KG1 (cell line): ENCODE data around the gene EHF.

Experiments used
- DNase-seq: peaks from one replicate; lab custom pipeline; 2025; lab: John Stamatoyannopoulos, UW

EHF gene

GRCh38 chr11:34625576-34625975 is 4.7 kb downstream of the EHF start:
- DNase-seq, result no peak

DNA sequence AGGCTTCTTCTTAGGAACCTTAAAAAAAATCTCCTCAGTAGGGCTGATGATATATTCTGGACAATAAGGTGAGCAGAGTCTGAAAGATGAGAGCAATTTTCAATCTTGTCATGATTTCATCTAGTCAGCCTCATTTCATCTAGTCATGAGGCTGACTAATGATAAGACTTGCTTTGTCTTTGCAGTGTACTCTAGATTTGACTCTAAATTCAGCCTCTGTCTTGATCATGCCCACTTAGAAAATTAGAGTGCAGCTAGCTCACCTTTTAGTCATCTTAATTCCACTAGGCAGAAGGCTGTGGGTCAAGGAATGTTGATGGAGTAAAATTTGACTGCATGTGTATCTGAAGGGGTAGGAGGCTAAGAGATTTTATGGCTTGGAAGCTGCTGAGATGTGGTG is 5.5 kb downstream of the EHF start:
- DNase-seq, result no peak

DNA sequence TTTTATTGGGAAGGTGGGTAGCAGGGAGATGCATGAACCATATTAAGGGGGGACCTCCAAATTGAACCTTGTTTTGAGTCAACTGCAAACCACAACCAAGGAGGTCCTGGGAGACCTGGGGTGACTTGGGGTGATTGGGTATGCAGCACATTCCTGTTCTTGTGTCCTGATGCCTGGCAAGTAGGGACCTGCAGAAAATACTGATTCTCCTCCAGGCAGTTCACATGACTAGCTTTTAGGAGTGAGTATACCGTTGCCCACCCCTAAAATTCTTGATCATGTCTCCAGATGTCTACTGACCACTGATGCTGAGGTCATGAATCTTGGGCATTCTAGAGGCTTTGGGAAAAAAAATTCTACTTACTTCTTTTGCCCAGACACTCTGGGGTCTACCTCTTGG is 6.3 kb downstream of the EHF start:
- no peak for DNase-seq

DNA sequence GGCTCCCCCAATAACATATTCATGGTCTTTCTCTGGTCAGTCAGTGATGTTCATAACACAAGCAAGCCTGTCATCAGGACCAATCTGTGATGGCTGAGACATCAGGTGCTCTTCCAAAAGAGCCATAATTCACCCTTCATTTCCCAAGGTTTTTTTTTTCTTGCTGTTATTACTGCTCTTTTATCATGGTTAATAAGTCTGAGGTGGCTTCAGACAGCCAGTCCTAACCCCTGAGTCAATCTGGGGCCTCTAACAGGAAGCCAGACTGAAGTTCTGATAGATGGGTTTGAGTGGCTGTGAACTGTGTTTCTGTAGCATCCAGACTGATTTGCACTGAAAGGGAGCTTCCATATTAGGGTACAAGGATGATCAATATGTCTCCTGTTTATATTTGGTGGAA is 8.8 kb downstream of the EHF start:
- DNase-seq, result no peak

- no peak for DNase-seq
These were observed 9.7 kb downstream of the EHF start for GRCh38 chr11:34630544-34630943.

DNA sequence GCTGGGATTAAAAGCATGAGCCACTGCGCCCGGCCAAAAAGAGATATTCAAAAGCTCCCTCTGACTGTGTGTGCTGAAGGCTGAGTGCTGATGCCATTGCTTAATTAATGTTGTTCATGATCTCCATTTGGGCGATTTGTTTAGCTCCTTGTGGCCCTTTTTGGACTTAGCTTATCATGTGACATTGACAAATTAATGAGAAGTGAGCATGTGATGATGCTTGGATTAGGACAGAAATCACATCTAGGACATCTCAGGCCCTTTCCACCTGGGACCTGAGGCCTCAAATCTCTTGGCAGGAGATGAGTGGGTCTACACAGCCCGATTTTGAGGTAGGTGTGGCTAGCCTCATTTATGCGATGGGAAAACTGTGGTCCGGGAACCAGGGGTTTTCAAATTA is 10.4 kb downstream of the EHF start:
- no peak for DNase-seq

DNA sequence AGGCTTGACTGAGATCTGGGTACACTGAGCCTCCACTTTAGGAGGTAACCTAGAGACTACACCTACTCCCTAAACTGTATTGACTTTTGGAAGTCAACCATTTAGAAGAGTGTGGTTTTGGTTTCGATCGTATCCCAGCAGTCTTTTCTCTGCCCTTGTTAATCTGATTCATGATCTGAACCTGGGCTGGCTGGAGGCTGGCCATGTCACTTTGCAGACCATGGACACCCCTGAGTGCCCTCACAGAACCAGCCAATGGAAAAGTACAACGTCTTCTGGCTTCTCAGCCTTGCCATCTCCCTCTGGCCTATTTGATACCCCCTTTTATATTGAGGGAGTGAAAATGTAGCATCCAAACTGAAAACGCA is 10.8 kb downstream of the EHF start:
- DNase-seq, result no peak

DNA sequence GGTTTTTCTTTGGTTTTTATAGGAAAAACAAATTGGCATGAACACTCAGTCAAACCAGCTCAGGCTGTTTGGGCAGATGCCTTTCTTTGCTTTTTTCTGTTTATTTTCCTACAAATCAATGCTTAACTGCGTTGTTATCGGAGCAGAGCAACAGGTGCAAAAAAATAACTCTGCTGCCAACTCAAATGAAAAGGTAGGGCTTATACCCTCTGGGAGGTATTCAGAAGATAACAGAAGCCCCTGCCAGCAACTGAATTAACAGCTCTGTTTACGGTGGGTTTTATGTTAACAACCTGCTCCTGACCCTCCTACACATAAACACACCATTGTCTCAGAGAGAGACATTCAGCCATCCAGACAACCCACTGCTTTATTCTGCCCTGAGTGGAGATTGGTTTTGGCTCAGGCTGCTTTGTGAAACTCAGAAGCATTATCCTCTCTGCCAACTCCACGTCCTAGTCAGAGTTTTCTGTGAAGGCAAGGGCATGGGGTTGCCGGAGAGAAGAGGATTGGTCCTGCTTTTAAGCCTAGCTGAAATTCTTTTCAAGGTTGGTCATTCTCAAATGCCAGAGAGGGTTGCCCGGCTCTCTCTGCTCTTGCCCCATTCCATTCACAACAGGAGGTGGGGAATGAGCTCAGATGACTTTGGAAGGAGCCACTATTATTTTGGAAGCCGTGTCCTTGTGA is 11.4 kb downstream of the EHF start:
- DNase-seq, result no peak

DNA sequence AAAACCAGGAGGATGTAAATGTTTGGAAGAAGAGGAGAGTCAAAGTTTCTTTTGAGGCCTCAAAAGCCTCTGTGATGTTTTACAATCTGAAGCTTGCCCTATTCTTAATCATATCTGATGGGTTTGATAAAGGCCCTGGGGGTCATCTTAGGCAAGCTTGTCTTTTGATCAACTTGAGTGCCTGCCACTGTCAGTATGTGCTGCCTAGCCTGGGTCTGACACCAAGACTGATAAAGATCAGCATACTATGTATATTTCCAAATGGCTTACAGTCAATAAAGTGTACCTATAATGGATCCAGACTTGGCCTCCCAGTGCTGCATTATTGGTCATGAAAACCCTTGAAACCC is 12.7 kb downstream of the EHF start:
- no peak for DNase-seq

GRCh38 chr11:34633990-34634693 is 13.2 kb downstream of the EHF start:
- peak; percentile 22 for DNase-seq

GRCh38 chr11:34634694-34635062 is 13.8 kb downstream of the EHF start:
- DNase-seq, result no peak

GRCh38 chr11:34636127-34636526 is 15.2 kb downstream of the EHF start:
- DNase-seq, result no peak

DNA sequence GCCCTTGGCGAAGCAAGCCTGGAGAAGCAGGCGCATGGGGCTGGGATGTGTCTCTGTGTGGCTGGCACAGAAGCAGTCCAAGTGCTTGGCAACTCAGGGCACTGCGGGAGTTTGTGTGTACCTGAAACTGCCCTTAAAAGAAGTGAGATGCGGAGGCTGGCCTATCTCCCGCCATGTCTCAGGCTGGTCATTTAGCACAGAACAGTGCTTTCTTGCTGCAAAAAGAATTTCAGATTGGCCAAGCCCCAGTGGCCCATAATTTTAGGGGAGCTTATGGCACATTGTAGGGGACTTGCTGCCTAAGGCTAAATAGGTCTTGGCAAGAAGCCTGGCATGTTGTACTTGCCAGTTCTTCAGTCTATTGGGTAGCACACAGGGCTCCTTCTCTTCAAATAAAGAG is 16.4 kb downstream of the EHF start:
- no peak for DNase-seq

DNA sequence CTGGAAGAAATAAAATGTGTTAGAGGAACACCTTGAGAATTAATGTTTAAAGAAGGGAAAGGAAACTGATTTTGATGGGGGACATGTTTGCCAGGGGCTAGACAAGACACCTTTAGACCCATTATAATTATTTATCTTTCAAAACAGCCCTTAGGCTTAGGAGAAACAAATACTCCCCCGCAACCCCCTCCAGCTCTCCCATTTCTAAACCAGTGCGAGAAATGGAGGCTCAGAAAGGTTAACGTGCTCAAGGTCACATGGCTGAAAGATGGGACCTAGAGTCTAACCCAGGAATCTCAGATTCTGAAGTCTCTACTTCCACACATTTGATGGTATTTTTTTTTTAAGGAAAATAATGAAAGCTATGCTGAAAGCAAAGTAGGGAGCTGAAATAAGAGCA is 18.0 kb downstream of the EHF start:
- DNase-seq, result no peak

DNA sequence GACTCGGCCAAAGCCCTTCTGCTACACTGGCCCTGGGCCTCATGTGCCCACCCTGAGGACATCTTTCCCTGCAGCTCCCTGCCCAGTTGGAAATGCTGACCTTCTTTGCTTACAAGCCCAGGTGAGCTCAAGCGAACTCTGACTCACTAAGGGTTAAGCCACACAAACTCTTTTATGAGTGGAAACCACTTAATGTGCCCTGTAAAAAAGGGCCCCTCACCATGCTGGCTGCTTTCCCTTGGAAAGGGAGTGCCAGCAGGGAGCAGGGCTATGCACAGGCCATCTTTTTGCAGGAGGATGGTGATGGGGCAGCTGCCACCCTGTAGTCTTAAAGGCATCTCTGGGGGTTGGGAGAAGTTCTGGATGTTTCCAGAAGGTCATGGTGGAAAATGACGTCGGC is 18.7 kb downstream of the EHF start:
- no peak for DNase-seq

- no peak for DNase-seq
These were observed 19.4 kb downstream of the EHF start for GRCh38 chr11:34640050-34640923.

- DNase-seq, result no peak
These were observed 20.0 kb downstream of the EHF start for GRCh38 chr11:34640924-34641275.

- no peak for DNase-seq
These were observed 20.6 kb downstream of the EHF start for GRCh38 chr11:34641456-34641855.

DNA sequence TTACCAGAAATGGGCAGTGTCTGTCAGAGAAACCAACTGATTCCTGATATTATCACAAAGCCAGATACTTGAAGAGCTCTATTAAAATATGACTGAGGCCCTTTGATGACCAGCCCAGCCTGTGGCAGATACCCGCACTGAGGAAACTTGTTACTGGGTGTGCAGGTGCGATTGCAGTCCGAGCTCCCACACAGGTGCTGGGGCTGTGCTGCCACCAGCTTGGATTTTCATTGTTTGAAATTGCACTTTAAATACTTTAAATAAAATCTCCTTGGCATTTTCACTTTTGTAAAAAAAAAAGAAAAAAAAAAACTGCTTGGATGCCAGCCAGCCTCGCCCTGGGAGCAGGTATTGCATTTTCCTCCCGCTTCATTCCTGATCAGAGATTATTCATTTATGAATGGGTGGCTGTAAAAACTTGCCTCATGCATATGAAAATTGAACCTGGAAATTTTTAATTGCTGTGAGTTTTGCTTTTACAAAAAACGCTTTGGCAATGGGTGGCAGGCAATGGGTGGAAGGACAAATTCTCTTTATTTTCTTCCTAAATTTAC is 21.2 kb downstream of the EHF start:
- no peak for DNase-seq

- no peak for DNase-seq
These were observed 22.0 kb downstream of the EHF start for GRCh38 chr11:34642873-34643272.

GRCh38 chr11:34643311-34643710 is 22.4 kb downstream of the EHF start:
- no peak for DNase-seq

- no peak for DNase-seq
These were observed 23.0 kb downstream of the EHF start for GRCh38 chr11:34643846-34644245.
